Stimulated activated CD8-positive, alpha-beta memory T cell treated with anti-CD3 and anti-CD28 coated beads, Interleukin-15, amount 100 ng/mL, for 4 hours (primary cell): ENCODE measurements around the gene ZNF296.
"Not testable (repeated sequence)": the region's sequence is repeated elsewhere in the genome, so short reads cannot be mapped to it uniquely, and the experiment has no call there.

ENCODE experiments used
- DNase-seq, 2 donors: peaks; one replicate each; pipeline ENCODE4 v3.0.0-alpha.2; 2020; ENCODE audit warnings: low read depth in 2 of 2

ZNF296 gene

GRCh38 chr19:45076029-45076850 is at the start of gene ZNF296:
Gene ZNF296 (minus strand): TSS chr19:45076478. CDS start chr19:45076373, 105 bp downstream.
- DNase-seq = peak; percentile 57 to 67

- no peak for DNase-seq
Observed at GRCh38 chr19:45125360-45125759, 49.1 kb upstream of the ZNF296 start.

GRCh38 chr19:45124021-45124420 is 47.7 kb upstream of the ZNF296 start:
- DNase-seq = no peak

GRCh38 chr19:45123440-45123850 is 47.2 kb upstream of the ZNF296 start:
- DNase-seq = no peak

GRCh38 chr19:45122832-45123231 is 46.6 kb upstream of the ZNF296 start:
- DNase-seq = no peak

- DNase-seq = no peak
Observed at GRCh38 chr19:45121827-45122345, 45.6 kb upstream of the ZNF296 start.

GRCh38 chr19:45119582-45119981 is 43.3 kb upstream of the ZNF296 start:
- no peak for DNase-seq

- not testable (repeated sequence) for DNase-seq
Observed at GRCh38 chr19:45118591-45119355, 42.5 kb upstream of the ZNF296 start.

- no peak for DNase-seq
Observed at GRCh38 chr19:45118106-45118505, 41.8 kb upstream of the ZNF296 start.

- DNase-seq = no peak
Observed at GRCh38 chr19:45117671-45118070, 41.4 kb upstream of the ZNF296 start.

- DNase-seq = peak; percentile 37 to 41
Observed at GRCh38 chr19:45117167-45117594, 40.9 kb upstream of the ZNF296 start.

GRCh38 chr19:45115809-45116615 is 39.7 kb upstream of the ZNF296 start:
- no peak for DNase-seq

- no peak for DNase-seq
Observed at GRCh38 chr19:45114116-45114515, 37.8 kb upstream of the ZNF296 start.

GRCh38 chr19:45113628-45114027 is 37.4 kb upstream of the ZNF296 start:
- no peak for DNase-seq

- no peak for DNase-seq
Observed at GRCh38 chr19:45112111-45112827, 36.0 kb upstream of the ZNF296 start.

GRCh38 chr19:45110851-45111266 is 34.6 kb upstream of the ZNF296 start:
- DNase-seq = no peak

- no peak for DNase-seq
Observed at GRCh38 chr19:45107621-45108150, 31.4 kb upstream of the ZNF296 start.

GRCh38 chr19:45106363-45106762 is 30.1 kb upstream of the ZNF296 start:
- not testable (repeated sequence) for DNase-seq

- no peak for DNase-seq
Observed at GRCh38 chr19:45104658-45105349, 28.5 kb upstream of the ZNF296 start.
